TTC549 (cell line): ENCODE measurements around the gene PRR13.
"Not testable (repeated sequence)": the region's sequence is repeated elsewhere in the genome, so short reads cannot be mapped to it uniquely, and the experiment has no call there.

Experiments
- FAIRE-seq: peaks from 2 replicates; lab custom pipeline; 2012; peaks lifted over from hg19 to GRCh38; lab: Jason Lieb, UNC

Gene PRR13

GRCh38 chr12:53472056-53472582 is 30.6 kb downstream of the PRR13 start:
- FAIRE-seq: no peak

DNA sequence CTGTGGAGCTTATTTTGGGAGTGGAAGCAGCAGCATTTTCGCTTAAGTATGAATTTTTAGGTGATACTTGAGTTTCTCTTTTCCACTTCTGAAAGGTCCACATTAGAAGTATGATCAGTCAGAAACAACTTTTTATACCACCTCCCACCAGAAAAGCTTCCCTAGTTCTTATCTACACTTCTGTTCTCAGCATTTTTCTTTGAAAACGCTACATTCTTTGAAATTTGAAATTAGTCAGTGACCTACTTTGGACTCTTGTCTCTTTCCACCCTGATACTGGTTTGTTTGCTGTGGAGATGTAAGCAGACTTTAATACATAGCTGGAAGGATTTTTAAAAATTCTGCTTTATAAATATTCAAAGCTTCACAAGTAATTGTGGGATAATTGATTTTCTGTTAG is 32.5 kb downstream of the PRR13 start:
- no peak for FAIRE-seq

- FAIRE-seq: no peak
These were observed 33.3 kb downstream of the PRR13 start for GRCh38 chr12:53474819-53475218.

GRCh38 chr12:53476769-53477209 is 35.3 kb downstream of the PRR13 start:
- no peak for FAIRE-seq

GRCh38 chr12:53478865-53479264 is 37.3 kb downstream of the PRR13 start:
- FAIRE-seq: no peak

DNA sequence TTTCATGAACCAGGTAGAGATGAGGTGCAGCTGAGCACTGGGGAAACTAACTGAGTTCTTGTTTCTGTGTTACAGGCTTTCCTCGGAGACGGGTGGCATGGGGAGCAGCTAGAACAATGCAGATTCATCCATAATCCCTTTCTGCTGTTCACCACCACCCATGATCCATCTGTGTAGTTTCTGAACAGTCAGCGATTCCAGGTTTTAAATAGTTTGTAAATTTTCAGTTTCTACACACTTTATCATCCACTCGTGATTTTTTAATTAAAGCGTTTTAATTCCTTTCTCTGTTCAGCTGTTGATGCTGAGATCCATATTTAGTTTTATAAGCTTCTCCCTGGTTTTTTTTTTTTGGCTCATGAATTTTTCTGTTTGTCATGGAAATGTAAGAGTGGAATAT is 37.8 kb downstream of the PRR13 start:
- no peak for FAIRE-seq

DNA sequence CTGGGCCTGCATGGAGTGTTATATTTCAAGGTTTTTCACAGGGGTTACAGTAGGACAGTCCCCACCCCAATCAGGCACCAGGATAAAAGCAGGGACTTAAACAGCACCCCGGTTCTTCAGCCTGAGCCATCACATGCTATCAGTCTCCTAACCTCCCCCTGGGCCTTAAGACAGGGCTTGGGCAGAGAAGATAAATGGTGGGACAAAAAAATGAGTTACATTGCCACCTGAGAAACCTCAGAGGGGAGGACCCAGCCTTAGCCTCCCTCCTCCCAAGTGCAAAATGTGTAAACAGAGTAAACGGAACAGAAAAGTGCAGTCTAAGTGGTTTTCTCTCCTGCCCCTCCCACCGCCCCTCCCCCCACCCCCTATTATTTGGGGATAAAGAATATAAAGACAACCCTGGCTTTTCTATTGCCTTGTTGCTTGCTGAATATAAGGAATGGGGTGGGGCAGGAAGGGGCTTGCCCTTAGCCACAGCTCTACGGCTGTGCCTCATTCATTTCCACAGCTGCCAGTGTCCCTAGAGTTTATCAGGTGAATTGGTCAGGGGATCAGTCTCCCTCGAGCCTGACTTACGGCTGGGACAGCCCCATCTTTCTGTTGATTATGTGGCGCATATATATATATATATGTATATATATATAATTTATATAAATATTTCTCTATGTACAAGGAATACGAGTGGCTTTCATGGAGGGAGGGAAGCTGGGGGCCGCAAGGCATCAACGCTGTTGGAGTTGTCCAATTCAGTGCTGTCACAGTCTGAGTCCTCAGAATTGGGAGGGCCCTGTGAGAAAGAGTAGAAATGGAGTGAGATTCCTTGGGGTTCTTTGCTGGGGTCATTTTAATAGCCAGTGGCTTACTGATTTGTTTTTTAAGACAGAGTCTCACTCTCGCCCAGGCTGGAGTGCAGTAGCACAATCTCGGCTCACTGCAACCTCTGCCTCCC is 39.2 kb downstream of the PRR13 start:
- no peak for FAIRE-seq

GRCh38 chr12:53481458-53481857 is 39.9 kb downstream of the PRR13 start:
- not testable (repeated sequence) for FAIRE-seq

GRCh38 chr12:53481939-53482586 is 40.5 kb downstream of the PRR13 start:
- no peak for FAIRE-seq

GRCh38 chr12:53482626-53483168 is 41.2 kb downstream of the PRR13 start:
- FAIRE-seq: no peak

- no peak for FAIRE-seq
These were observed 41.9 kb downstream of the PRR13 start for GRCh38 chr12:53483225-53483978.

DNA sequence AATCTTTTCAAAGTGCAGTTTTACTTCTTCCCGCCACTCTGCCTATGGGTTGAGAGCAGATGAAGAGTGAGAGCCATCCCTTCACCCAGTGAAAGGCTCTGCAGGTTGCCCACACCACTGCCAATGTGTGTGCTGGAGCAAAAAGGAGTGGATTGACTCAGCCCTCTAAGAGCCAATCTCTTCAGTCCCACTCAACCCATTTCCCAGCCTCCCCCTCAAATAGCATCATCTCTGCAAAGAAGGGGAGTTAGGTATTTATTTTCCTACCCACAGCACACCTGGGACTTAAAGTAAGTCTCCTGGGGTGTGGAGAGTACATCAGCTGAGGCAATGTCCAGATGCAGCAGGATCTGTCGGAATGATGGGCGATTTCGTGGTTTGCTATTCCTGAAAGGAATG is 42.4 kb downstream of the PRR13 start:
- no peak for FAIRE-seq

DNA sequence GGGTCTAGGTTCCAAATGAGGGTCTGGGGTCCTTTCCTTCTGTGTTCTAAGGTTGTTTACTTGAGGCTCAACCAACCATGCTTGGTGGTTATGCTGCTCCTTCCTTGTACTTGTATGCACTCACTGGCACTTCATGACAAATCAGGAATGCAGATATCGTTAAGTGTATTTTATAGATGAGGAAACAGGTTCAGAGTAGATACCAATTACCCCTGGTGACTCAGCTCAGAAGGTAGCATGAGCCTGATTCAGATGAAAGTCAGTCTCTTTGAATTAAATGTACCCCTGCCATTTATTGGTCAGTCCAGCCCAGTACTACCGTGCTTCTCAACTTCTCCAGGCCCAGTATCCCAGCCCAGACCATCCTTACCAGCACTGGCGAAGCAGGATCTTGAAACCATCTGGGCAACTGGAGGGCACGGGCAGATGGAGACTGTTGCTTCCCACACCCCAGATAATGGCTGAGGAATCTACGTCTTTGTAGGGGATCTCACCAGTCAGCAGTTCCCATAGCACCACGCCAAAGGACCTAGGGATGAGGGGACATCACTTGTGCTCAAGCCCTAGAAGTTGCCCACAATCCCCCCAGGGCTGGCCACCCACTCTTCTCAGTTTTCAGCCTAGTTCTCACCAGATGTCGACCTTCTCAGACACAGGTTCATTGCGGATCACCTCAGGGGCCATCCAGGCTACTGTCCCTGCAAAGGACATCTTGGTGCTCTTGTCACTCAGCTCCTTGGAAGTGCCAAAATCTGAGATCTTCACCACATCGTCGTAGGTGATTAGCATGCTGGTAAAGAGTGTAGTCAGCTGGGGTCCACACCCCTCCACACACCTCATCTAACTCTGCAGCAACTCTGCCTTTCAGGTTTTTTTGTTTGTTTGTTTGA is 43.4 kb downstream of the PRR13 start:
- no peak for FAIRE-seq

DNA sequence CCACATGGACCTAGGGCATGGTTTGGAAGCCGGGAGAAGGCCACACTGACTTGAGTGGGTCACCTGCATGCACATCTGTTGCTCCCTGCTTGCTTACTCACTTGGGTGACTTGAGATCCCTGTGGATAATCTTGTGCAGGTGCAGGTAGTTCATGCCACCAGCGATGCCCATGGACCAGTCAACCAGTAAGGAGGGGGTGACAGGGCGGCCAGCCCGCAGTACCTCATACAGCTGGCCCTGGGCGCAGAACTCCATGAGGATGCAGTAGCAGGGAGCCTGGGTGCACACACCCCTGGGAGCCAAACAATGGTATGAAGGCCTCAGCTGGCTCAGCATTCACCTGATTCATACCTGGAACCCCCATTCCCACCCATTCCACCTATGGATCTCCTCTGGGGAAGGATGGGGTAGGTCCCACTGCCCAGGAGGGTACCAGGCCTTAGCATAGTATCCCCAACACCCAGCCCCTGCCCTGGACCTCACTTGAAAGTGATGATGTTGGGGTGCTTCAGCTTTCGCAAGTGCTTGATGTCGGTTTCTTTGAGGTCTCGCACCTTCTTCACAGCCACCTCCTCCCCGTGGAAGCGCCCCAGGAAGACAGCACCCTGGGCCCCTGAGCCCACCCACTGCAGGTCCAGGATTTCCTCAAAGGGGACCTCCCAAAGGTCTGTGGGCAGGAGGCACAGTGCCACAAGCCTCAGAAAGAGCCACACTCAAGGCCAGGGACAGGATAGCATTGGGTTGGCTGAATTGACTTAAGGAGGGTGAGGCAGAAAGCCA is 44.6 kb downstream of the PRR13 start:
- FAIRE-seq: no peak

GRCh38 chr12:53486736-53487487 is 45.4 kb downstream of the PRR13 start:
- FAIRE-seq: no peak

GRCh38 chr12:53489242-53489864 is 47.8 kb downstream of the PRR13 start:
- no peak for FAIRE-seq

- no peak for FAIRE-seq
These were observed 50.7 kb downstream of the PRR13 start for GRCh38 chr12:53492188-53492587.

DNA sequence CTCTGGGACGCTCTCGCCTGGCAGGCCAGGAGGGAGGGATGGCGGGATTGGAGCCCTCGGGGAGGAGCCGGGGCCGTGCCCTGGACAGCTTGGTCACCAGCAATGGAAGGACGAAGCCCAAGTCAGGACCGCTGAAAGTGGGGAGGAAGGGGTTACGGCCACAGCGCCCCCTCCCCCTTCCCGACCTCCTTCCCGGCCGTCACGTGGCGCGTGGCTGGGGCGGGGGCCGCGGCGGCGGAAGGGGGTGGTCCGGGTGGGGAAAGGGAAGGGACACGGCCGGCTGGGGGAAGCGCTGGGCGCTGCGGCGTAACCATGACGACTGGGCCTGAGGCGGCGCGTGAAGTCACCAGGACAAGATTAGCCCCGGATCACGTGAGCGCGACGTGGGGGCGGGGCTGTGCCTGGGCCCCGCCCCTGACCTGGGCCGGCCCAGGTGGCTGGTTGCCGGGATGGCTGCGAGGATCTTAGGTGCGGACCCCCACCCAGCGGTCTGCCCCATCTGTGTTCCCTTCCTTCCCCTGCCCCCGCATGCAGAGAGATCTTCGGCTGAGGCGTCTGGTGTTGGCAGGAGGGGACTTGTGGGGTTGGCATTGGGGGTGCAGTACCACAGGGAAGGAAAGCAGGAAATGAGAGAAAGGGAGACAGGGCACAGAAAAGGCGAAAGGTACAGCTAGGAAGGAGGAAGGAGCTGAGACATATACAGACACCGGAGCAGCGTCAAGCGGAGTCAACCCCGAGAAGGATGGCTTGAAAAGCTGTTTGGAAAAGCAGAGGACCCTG is 51.5 kb downstream of the PRR13 start:
- FAIRE-seq: no peak
